HL-60 (cell line): Measurements from ENCODE around the gene TFB2M.

Experiments
- DNase-seq, 2 experiments: peaks; one replicate each; pipeline ENCODE4 v3.0.0-alpha.2; 2010 to 2020; ENCODE audit warnings: low read depth in 1 of 2, low spot score in 1 of 2
- H3K27ac ChIP-seq: fragments of 250-450 bp; sonication (Bioruptor Pico); replicated peaks from 2 replicates; pipeline ENCODE4 v1.5.1; 2020; ENCODE audit warnings: mild to moderate bottlenecking, moderate library complexity
- H3K27me3 ChIP-seq: fragments of 250-450 bp; sonication (Bioruptor Pico); 2 replicates; pipeline ENCODE4 v1.5.1; 2021; ENCODE audit warnings: mild to moderate bottlenecking, moderate library complexity; ENCODE audit not compliant: insufficient read depth, poor library complexity, severe bottlenecking
- H3K4me3 ChIP-seq: replicated peaks from 2 replicates; pipeline ENCODE4 v1.5.1; 2011; ENCODE audit warnings: mild to moderate bottlenecking, control low read depth, low read length; ENCODE audit not compliant: insufficient read depth
- CTCF ChIP-seq: IDR thresholded peaks from one replicate; pipeline ENCODE4 v1.5.1; 2011; ENCODE audit warnings: low read length, control low read depth, inconsistent platforms; ENCODE audit not compliant: insufficient read depth
- GABPA ChIP-seq: IDR thresholded peaks from 2 replicates; pipeline ENCODE4 v1.6.1; 2012; ENCODE audit warnings: low read depth
- POLR2AphosphoS5 ChIP-seq: IDR thresholded peaks from 2 replicates; pipeline ENCODE4 v1.6.1; 2012; ENCODE audit warnings: low read depth
- REST ChIP-seq: IDR thresholded peaks from 2 replicates; pipeline ENCODE4 v1.6.1; 2012; ENCODE audit warnings: low read depth; ENCODE audit not compliant: insufficient replicate concordance
- SPI1 ChIP-seq: IDR thresholded peaks from 2 replicates; pipeline ENCODE4 v1.6.1; 2012; ENCODE audit warnings: low read depth, mild to moderate bottlenecking, borderline replicate concordance

Gene TFB2M

GRCh38 chr1:246597340-246597739 is 31.3 kb upstream of the TFB2M start:
- no peak overlapping the region for H3K27ac ChIP-seq
- no peak for DNase-seq
- TF ChIP-seq CTCF (no peak), POLR2AphosphoS5 (no peak), REST (no peak), SPI1 (no peak), GABPA (no peak)

DNA sequence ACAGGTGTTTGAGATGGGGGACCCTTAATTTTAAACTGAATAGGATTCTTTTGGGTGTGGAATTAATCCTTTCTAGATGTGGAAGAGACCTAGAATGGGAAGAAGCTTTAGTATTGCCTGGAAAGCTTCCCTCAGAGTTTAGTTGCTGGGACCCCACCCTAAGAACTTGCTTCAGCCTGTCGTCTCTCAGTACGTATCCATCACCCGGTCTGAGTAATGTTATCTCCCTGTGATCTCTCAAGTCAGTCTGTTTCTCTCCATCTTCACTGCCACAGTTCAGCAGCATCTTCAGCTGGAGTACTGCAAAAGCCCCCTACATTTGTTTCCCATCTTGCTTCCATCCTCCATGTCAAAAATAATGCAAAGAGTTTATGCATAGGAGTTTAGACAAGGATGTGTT is 29.1 kb upstream of the TFB2M start:
- H3K4me3 ChIP-seq, result no peak overlapping the region
- H3K27ac ChIP-seq, result no peak overlapping the region
- no peaks in the 10 kb centered on the region for H3K27me3 ChIP-seq
- TF ChIP-seq GABPA (no peak), CTCF (no peak), REST (no peak), POLR2AphosphoS5 (no peak), SPI1 (no peak)
- no peak for DNase-seq

More at GRCh38 chr1:246597340-246597739, 31.3 kb upstream of the TFB2M start:
- Histone ChIP-seq H3K27me3 (no peaks in the 10 kb centered on the region), H3K4me3 (no peak overlapping the region)

GRCh38 chr1:246592695-246593094 is 26.6 kb upstream of the TFB2M start:
- no peak for DNase-seq
- no peak overlapping the region for H3K27ac ChIP-seq
- no peak overlapping the region for H3K4me3 ChIP-seq
- no peaks in the 10 kb centered on the region for H3K27me3 ChIP-seq
- no peak for TF ChIP-seq POLR2AphosphoS5
- no peak for TF ChIP-seq GABPA
- TF ChIP-seq SPI1, result no peak
- TF ChIP-seq REST, result no peak

GRCh38 chr1:246591958-246592357 is 25.9 kb upstream of the TFB2M start:
- no peak overlapping the region for H3K27ac ChIP-seq
- no peak for DNase-seq
- no peak overlapping the region for H3K4me3 ChIP-seq
- H3K27me3 ChIP-seq, result no peaks in the 10 kb centered on the region
- TF ChIP-seq CTCF (no peak), SPI1 (no peak), POLR2AphosphoS5 (no peak), REST (no peak), GABPA (no peak)
